NCI-H2029 treated with DMSO at 0.1 percent for 48 hours (cell line): ENCODE results near the gene SLC43A1.

ENCODE experiments used
- DNase-seq: peaks from one replicate; lab custom pipeline; 2025; lab: John Stamatoyannopoulos, UW

The SLC43A1 gene

DNA sequence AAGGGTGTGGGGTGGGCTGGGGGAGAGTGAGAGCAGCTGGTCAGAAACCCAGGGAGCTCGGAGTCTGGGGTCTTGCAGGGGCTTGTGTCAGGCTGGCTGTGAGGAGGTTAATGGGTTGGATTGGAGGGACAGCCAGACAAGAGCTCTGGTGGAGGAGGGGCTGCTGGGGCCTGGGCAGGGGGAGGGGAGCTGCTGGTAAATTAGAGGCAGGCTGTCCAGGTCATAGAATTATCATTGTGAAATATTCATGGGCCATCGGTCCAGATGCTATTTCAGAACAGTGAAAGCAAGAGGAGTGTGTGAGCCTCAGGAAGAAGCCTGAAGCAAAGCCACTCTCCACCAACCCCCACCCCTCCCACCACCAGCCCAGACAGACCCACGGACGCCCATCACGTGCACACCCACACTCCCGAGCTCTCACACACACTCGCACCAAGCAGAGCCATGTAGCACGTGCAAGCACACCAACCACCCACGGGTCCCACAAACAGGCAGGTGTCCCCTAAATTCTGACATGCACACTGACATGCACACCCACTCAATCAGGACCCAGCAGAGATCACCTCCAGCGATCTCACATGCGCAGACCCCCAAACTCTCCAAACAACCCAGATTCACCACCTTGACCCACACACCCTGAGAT, 36.4 kb downstream of the SLC43A1 start:
- no peak for DNase-seq

GRCh38 chr11:57477507-57478189, 37.9 kb downstream of the SLC43A1 start:
- peak; percentile 67 for DNase-seq

DNA sequence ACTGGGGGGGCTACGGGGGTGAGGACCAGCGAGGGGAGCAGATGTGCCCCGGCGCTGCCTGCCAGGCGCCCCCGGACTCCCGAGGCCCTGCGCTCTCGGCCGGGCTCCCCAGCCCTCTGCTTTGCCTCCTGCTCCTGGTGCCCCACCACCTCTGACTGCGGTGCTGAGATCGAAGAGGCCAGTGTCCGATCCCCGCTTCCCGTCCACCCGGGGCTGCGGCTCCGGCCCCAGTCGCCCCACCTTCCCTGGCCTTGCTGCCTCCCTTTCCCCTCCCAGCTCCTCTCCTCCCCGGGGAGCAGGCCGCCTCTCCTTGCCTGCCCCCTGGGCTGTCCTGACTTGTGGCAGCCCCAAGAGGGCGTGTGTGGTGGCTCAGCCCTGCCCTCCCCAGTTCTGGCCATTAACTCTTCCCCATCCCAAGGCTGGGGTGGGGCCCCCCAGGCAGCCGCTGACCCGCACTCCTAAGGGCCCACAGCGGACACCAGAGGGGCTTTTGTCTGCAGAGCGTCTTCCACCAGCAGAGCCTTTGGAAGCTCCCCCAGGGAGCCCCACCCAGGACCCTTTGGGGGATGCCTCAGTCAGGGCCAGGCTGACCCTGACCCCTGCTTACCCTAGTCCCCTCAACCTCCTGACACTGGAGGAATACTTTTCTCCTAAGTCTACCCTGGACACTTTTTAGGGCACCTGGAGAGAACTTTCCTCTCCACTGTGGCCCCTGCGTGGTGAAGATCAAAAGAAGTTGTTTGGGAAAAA, 38.6 kb downstream of the SLC43A1 start:
- no peak for DNase-seq

- no peak for DNase-seq
These were observed 39.3 kb downstream of the SLC43A1 start for GRCh38 chr11:57476047-57476756.

DNA sequence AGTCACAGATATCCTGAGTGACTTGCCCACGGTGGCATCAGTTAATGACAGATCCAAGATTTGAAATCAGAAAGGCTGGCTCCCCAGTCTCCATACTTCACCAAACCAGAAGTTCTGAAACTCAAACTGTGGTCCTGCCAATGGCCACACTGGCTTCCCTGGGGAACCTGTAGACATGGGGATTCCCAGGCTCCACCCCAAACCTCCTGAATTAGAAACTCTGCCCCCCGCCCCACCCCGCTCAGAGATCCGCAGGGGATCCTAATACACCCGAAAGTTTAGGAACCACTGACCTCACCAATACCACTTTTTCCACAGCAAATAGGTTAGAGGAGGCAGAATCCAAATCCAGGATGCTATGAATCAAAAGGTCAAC, 39.8 kb downstream of the SLC43A1 start:
- no peak for DNase-seq

GRCh38 chr11:57475191-57475590, 40.3 kb downstream of the SLC43A1 start:
- DNase-seq, result no peak

DNA sequence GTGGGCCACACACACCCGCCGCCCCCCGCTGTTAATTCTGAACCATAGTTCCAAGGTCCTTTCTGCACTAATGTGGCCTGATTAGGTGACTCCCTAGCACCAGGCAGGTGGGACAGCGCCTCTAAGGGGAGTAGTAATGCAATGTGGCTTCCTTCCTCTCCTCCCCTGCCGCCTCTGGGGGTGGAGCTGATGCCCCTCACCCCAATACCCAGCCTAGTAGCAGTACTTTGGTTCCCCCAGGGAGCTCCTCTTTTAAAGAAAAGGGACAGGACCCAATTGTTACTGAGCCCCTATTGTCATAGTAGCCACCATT, 40.7 kb downstream of the SLC43A1 start:
- DNase-seq, result no peak

- DNase-seq, result no peak
These were observed 41.3 kb downstream of the SLC43A1 start for GRCh38 chr11:57474017-57474802.

GRCh38 chr11:57473285-57473841, 42.1 kb downstream of the SLC43A1 start:
- no peak for DNase-seq

DNA sequence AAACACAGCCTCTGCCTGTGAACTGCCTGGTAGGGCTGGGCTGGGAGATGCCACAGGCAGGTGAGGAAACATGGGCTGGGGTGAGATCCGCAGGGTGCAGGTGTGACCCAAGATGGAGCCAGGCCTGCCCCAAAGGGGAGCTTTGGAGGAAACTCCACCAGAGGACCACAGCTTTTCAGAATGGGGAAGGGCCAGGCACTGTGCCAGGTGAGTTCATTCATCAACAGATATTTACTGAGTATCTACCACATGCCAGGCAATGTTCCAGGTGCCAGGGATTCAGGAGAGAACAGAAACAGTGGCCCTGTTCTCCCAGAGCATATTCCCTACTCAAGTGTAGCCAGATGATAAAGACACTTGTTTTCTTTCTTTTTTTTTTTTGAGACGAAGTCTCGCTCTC, 44.0 kb downstream of the SLC43A1 start:
- peak; percentile 52 for DNase-seq

DNA sequence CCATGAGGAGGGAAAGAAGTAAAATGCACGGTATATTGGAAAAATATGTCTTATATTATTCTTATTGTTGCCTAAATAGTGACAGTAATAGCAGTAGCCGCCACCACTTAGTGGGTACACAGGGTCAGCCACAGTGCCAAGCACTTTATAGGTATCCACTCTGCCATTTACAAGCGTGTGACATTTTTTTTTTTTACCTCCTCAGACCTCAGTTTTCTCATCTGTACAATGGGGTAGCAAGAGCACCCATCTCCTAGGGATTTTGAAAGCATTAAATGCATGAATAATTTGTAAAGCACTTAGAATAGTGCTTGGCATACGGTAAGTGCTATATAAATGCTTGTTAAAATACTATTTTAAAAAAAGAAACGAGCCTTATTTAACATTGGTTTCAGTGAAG, 46.2 kb downstream of the SLC43A1 start:
- DNase-seq, result no peak

- no peak for DNase-seq
These were observed 47.2 kb downstream of the SLC43A1 start for GRCh38 chr11:57468276-57468675.

DNA sequence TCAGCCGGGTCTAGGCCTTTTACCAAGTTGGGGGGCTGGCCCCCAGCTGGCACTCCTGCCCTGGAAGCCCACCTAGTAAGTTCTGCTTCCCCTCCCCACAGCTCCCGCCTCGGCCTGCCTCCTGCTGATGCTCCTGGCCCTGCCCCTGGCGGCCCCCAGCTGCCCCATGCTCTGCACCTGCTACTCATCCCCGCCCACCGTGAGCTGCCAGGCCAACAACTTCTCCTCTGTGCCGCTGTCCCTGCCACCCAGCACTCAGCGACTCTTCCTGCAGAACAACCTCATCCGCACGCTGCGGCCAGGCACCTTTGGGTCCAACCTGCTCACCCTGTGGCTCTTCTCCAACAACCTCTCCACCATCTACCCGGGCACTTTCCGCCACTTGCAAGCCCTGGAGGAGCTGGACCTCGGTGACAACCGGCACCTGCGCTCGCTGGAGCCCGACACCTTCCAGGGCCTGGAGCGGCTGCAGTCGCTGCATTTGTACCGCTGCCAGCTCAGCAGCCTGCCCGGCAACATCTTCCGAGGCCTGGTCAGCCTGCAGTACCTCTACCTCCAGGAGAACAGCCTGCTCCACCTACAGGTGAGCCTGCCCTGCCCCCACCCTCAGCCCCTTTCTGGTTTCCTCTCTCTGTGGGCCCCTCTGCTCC, 47.9 kb downstream of the SLC43A1 start:
- DNase-seq, result peak; percentile 31

- DNase-seq, result no peak
These were observed 48.8 kb downstream of the SLC43A1 start for GRCh38 chr11:57466680-57467079.

GRCh38 chr11:57464539-57465181, 50.8 kb downstream of the SLC43A1 start:
- DNase-seq, result no peak

DNA sequence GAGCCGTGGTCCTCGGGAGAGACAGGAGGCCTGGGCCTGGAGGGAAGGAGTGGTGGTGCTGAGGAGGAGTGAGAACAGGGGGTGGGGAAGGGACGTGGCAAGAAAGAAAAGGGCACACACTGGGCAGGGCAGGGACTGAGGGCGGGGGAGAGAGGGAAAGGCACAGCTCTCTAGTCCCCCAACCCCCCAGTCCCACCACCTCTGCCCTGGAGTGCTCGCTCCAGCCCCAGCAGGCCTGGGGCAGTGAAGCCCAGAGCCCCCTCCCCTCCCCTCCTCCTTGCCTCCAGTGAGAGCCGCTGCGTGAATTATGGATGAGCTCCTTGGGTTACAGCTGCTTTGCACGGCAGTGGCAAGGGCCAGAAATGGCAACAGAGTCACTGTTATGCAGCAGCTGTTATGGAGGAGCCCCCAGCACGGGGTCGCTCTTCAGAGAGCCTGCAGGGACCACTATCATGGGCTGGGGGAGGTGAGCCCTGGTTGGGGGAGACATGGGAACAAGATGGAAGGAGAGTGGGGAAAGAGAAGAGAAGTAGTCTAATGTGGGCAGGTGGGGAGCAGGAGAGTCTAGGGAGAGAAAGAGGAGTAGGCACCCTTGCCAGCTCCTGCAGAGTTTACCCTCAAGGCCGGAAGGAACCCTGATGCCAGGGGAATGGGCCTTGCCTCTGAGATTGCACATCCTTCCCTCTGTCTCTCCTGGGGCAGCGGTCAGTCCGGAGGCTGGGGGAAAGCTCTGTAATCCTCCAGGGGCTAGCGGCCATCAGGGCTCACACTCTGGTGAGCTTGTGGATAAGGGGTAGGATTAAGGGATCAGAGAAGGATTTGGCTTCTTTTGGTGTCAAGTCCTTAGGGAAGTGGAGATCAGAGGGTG, 51.6 kb downstream of the SLC43A1 start:
- no peak for DNase-seq

DNA sequence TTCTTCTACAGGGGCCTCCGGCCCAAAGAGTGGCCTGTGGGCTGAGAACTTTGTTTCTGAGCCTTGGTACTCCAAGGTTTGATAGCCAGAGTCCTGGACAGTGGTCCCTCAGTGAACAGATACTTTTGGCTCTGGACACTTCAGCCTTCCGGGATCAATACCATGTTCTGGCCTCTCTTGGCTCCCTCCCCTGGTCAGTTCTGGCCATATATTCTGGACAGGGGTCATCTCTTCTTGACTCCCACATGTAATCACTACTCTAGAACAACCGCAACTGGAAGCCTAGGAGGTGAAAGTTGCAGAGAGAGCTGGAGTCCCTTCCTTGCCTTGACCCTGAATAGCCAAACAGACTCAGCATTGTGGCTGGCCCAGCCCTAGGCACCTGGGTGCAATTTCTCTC, 52.9 kb downstream of the SLC43A1 start:
- DNase-seq, result no peak

GRCh38 chr11:57461841-57462489, 53.5 kb downstream of the SLC43A1 start:
- DNase-seq, result no peak
